ENCODE data around the gene MEGF10.

Gene MEGF10

GRCh38 chr5:127409246-127409917 lies 118.8 kb downstream of the MEGF10 start:
- in situ Hi-C loops (cut with HindIII; ENCODE audit: low sequenced_read_pairs), result no loop called here

GRCh38 chr5:127409921-127410675 lies 119.5 kb downstream of the MEGF10 start:
- in situ Hi-C loops (cut with HindIII; ENCODE audit: low sequenced_read_pairs), result no loop called here

- in situ Hi-C loops (cut with HindIII; ENCODE audit: low sequenced_read_pairs), result no loop called here
These were observed 120.4 kb downstream of the MEGF10 start for GRCh38 chr5:127410959-127411358.

GRCh38 chr5:127411381-127411780 lies 120.8 kb downstream of the MEGF10 start:
- in situ Hi-C loops (cut with HindIII; ENCODE audit: low sequenced_read_pairs), result no loop called here

GRCh38 chr5:127412698-127413097 lies 122.1 kb downstream of the MEGF10 start:
- in situ Hi-C loops (cut with HindIII; ENCODE audit: low sequenced_read_pairs), result no loop called here

GRCh38 chr5:127415034-127415433 lies 124.4 kb downstream of the MEGF10 start:
- in situ Hi-C loops (cut with HindIII; ENCODE audit: low sequenced_read_pairs), result no loop called here

- in situ Hi-C loops (cut with HindIII; ENCODE audit: low sequenced_read_pairs), result no loop called here
These were observed 126.3 kb downstream of the MEGF10 start for GRCh38 chr5:127416906-127417305.

GRCh38 chr5:127417528-127417927 lies 126.9 kb downstream of the MEGF10 start:
- in situ Hi-C loops (cut with HindIII; ENCODE audit: low sequenced_read_pairs), result no loop called here

- in situ Hi-C loops (cut with HindIII; ENCODE audit: low sequenced_read_pairs), result no loop called here
These were observed 127.8 kb downstream of the MEGF10 start for GRCh38 chr5:127418367-127418766.

GRCh38 chr5:127418974-127419682 lies 128.5 kb downstream of the MEGF10 start:
- in situ Hi-C loops (cut with HindIII; ENCODE audit: low sequenced_read_pairs), result no loop called here

- in situ Hi-C loops (cut with HindIII; ENCODE audit: low sequenced_read_pairs), result no loop called here
These were observed 129.2 kb downstream of the MEGF10 start for GRCh38 chr5:127419683-127420257.

GRCh38 chr5:127420758-127421157 lies 130.2 kb downstream of the MEGF10 start:
- in situ Hi-C loops (cut with HindIII; ENCODE audit: low sequenced_read_pairs), result no loop called here

GRCh38 chr5:127421471-127421870 lies 130.9 kb downstream of the MEGF10 start:
- in situ Hi-C loops (cut with HindIII; ENCODE audit: low sequenced_read_pairs), result no loop called here

- in situ Hi-C loops (cut with HindIII; ENCODE audit: low sequenced_read_pairs), result no loop called here
These were observed 132.7 kb downstream of the MEGF10 start for GRCh38 chr5:127423173-127423798.

GRCh38 chr5:127425037-127425436 lies 134.4 kb downstream of the MEGF10 start:
- in situ Hi-C loops (cut with HindIII; ENCODE audit: low sequenced_read_pairs), result no loop called here

GRCh38 chr5:127425868-127426267 lies 135.3 kb downstream of the MEGF10 start:
- in situ Hi-C loops (cut with HindIII; ENCODE audit: low sequenced_read_pairs), result no loop called here

GRCh38 chr5:127426661-127427060 lies 136.1 kb downstream of the MEGF10 start:
- in situ Hi-C loops (cut with HindIII; ENCODE audit: low sequenced_read_pairs), result no loop called here

GRCh38 chr5:127428276-127428675 lies 137.7 kb downstream of the MEGF10 start:
- in situ Hi-C loops (cut with HindIII; ENCODE audit: low sequenced_read_pairs), result no loop called here

GRCh38 chr5:127428748-127429147 lies 138.2 kb downstream of the MEGF10 start:
- in situ Hi-C loops (cut with HindIII; ENCODE audit: low sequenced_read_pairs), result no loop called here

GRCh38 chr5:127429928-127430327 lies 139.3 kb downstream of the MEGF10 start:
- in situ Hi-C loops (cut with HindIII; ENCODE audit: low sequenced_read_pairs), result no loop called here

GRCh38 chr5:127430627-127431026 lies 140.0 kb downstream of the MEGF10 start:
- in situ Hi-C loops (cut with HindIII; ENCODE audit: low sequenced_read_pairs), result no loop called here

Data from DLD1 (cell line).